UCSD-AML1 (cell line): ENCODE data around the gene GPR18.
"Not testable (repeated sequence)": the region's sequence is repeated elsewhere in the genome, so short reads cannot be mapped to it uniquely, and the experiment has no call there.

Source experiments
- DNase-seq: peaks from one replicate; lab custom pipeline; 2025; ENCODE audit not compliant: unreplicated experiment; lab: John Stamatoyannopoulos, UW

The GPR18 gene

GRCh38 chr13:99211421-99212035 lies 46.7 kb downstream of the GPR18 start:
- DNase-seq: no peak

- not testable (repeated sequence) for DNase-seq
Observed at GRCh38 chr13:99210627-99211026, 47.6 kb downstream of the GPR18 start.

- no peak for DNase-seq
Observed at GRCh38 chr13:99208845-99209527, 49.2 kb downstream of the GPR18 start.

- DNase-seq: no peak
Observed at GRCh38 chr13:99208185-99208584, 50.0 kb downstream of the GPR18 start.

- no peak for DNase-seq
Observed at GRCh38 chr13:99207511-99207910, 50.7 kb downstream of the GPR18 start.

GRCh38 chr13:99206873-99207272 lies 51.3 kb downstream of the GPR18 start:
- DNase-seq: no peak

- DNase-seq: no peak
Observed at GRCh38 chr13:99206226-99206625, 52.0 kb downstream of the GPR18 start.

- DNase-seq: no peak
Observed at GRCh38 chr13:99205621-99206220, 52.5 kb downstream of the GPR18 start.
